Measurements from ENCODE around the gene CDYL. TPM values are rescaled to one million over a fixed set of nuclear protein-coding genes. Genes with fewer than 3 reads are reported as not detected.

The CDYL gene
- total and polyA plus RNA-seq, 9 donors: 9.9 to 71.3 (median 45.1) TPM

GRCh38 chr6:4747588-4747987 lies 28.6 kb upstream of the CDYL start:
- 92 to 98% (median 95%) methylated on average over 2 of the region's 2 CpGs for WGBS, 3 donors
- no peak overlapping the region for H3K27ac ChIP-seq
- intact Hi-C loops (cut with DNase I): no loop called here
- no peaks in the 10 kb centered on the region for H3K4me1 ChIP-seq (ENCODE audit: insufficient read depth)
- H3K27me3 ChIP-seq: no peaks in the 10 kb centered on the region
- DNase-seq: no peak
- H3K9me3 ChIP-seq: no peaks in the 10 kb centered on the region
- no peaks in the 10 kb centered on the region for H3K36me3 ChIP-seq
- TF ChIP-seq POLR2A (IDR thresholded peaks at IDR 0.05): no peak
- no peak for TF ChIP-seq EP300 (IDR thresholded peaks at IDR 0.05)
- TF ChIP-seq CTCF (IDR thresholded peaks at IDR 0.05): no peak
- H3K4me3 ChIP-seq: no peak overlapping the region

GRCh38 chr6:4751823-4752464 lies 24.3 kb upstream of the CDYL start:
- Histone ChIP-seq H3K27me3 (no peaks in the 10 kb centered on the region), H3K36me3 (no peaks in the 10 kb centered on the region), H3K4me1 (ENCODE audit: insufficient read depth) (no peaks in the 10 kb centered on the region), H3K27ac (no peak overlapping the region), H3K9me3 (no peaks in the 10 kb centered on the region), H3K4me3 (no peak overlapping the region)
- no peak for DNase-seq
- TF ChIP-seq POLR2A (IDR thresholded peaks at IDR 0.05) (no peak), EP300 (IDR thresholded peaks at IDR 0.05) (no peak), CTCF (IDR thresholded peaks at IDR 0.05) (no peak)
- WGBS, 3 donors: 32 to 38% (median 34%) methylated on average over 7 of the region's 7 CpGs
- intact Hi-C loops (cut with DNase I): no loop called here

- WGBS, 3 donors: 58 to 75% (median 62%) methylated on average over 2 of the region's 2 CpGs
- DNase-seq: no peak
- Histone ChIP-seq H3K4me3 (no peak overlapping the region), H3K4me1 (ENCODE audit: insufficient read depth) (no peaks in the 10 kb centered on the region), H3K27me3 (no peaks in the 10 kb centered on the region), H3K36me3 (no peaks in the 10 kb centered on the region), H3K27ac (no peak overlapping the region), H3K9me3 (no peaks in the 10 kb centered on the region)
- intact Hi-C loops (cut with DNase I): no loop called here
- no peak for TF ChIP-seq CTCF (IDR thresholded peaks at IDR 0.05)
- TF ChIP-seq EP300 (IDR thresholded peaks at IDR 0.05): no peak
- no peak for TF ChIP-seq POLR2A (IDR thresholded peaks at IDR 0.05)
Observed at GRCh38 chr6:4756247-4756646, 20.0 kb upstream of the CDYL start.

DNA sequence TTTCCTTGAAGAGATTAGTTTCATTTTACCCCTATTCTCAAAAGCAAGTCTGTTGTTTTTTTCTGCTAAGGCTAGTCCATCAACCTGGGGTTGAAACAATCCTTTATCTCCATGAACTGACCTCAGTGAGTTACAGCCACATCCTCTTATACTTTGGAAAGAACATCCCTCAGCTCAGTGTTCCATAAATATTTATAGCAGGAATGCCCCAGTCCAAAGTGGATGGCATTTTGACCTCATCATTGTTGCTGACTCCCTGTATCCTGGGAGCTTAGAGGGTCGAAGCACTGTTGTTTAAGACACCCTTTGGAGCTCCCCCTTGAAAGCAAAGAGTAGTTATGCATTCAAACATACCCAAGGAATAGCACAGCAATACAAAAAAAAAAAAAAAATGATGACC lies 16.2 kb upstream of the CDYL start:
- H3K36me3 ChIP-seq: no peaks in the 10 kb centered on the region
- H3K4me3 ChIP-seq: no peak overlapping the region
- no peak overlapping the region for H3K27ac ChIP-seq
- no peak for TF ChIP-seq EP300 (IDR thresholded peaks at IDR 0.05)
- no peak for TF ChIP-seq CTCF (IDR thresholded peaks at IDR 0.05)
- no peak for TF ChIP-seq POLR2A (IDR thresholded peaks at IDR 0.05)
- 35 to 48% (median 43%) methylated on average over 1 of the region's 1 CpG for WGBS, 3 donors
- H3K9me3 ChIP-seq: peaks cover 0 to 2% of the 10 kb centered on the region in 2 donors
- intact Hi-C loops (cut with DNase I): no loop called here
- H3K27me3 ChIP-seq: no peaks in the 10 kb centered on the region
- DNase-seq: no peak
- H3K4me1 ChIP-seq (ENCODE audit: insufficient read depth): no peaks in the 10 kb centered on the region

Data from ovary (tissue), 9 donors.